Neural cell (in vitro differentiated cells): Measurements from ENCODE around the gene SLC12A7.

Source experiments
- EZH2 ChIP-seq: fragments of 200-600, 300-800 bp; shearing (Covaris generic), sonication (generic); IDR thresholded peaks from 2 replicates; pipeline ENCODE4 v1.6.1; 2014; ENCODE audit warnings: antibody characterized with exemption, low read length, borderline replicate concordance, mild to moderate bottlenecking; ENCODE audit not compliant: insufficient read depth, poor library complexity, severe bottlenecking
- RAD21 ChIP-seq: fragments of 450-650 bp; conservative IDR thresholded peaks from 2 replicates; pipeline ENCODE4 v1.6.1; 2014; ENCODE audit warnings: antibody characterized with exemption, mild to moderate bottlenecking, moderate library complexity
- REST ChIP-seq: IDR thresholded peaks from 2 replicates; pipeline ENCODE4 v1.6.1; 2012; ENCODE audit warnings: borderline replicate concordance

- TF ChIP-seq REST (no peak), EZH2 (no peak), RAD21 (no peak)
Observed at GRCh38 chr5:1026700-1027621, 84.9 kb downstream of the SLC12A7 start.
